ENCODE measurements around the gene TGFBR3L.

DNA sequence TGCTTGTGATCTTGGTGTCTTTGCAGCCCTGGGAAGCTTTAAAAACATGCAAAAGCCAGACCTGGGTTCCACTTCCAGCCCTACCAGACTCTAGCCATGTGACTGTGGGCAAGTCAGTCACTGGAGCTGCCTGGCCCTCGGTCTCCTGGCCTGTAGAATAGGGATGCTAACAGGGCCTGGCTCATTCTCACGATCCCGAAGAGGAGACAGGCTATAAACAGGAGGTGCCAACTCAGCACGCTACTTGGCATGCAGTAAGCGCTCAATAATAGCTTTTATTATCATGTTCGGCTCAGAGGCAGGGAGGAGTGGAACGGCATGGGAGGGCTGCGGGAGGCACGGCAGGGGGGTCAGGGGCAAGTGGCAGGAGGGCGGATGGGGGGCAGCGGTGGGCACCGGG is 9.6 kb downstream of the TGFBR3L start:
- TF ChIP-seq, protein P1, sequence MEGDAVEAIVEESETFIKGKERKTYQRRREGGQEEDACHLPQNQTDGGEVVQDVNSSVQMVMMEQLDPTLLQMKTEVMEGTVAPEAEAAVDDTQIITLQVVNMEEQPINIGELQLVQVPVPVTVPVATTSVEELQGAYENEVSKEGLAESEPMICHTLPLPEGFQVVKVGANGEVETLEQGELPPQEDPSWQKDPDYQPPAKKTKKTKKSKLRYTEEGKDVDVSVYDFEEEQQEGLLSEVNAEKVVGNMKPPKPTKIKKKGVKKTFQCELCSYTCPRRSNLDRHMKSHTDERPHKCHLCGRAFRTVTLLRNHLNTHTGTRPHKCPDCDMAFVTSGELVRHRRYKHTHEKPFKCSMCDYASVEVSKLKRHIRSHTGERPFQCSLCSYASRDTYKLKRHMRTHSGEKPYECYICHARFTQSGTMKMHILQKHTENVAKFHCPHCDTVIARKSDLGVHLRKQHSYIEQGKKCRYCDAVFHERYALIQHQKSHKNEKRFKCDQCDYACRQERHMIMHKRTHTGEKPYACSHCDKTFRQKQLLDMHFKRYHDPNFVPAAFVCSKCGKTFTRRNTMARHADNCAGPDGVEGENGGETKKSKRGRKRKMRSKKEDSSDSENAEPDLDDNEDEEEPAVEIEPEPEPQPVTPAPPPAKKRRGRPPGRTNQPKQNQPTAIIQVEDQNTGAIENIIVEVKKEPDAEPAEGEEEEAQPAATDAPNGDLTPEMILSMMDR (IDR thresholded peaks at IDR 0.05), result no peak
- no peak for TF ChIP-seq POLR2A (IDR thresholded peaks at IDR 0.05)
